Measurements from ENCODE around the gene HIBCH.

The HIBCH gene

GRCh38 chr2:190188289-190188688, 131.3 kb downstream of the HIBCH start:
- DNase-seq (ENCODE audit: low spot score): no peak

DNA sequence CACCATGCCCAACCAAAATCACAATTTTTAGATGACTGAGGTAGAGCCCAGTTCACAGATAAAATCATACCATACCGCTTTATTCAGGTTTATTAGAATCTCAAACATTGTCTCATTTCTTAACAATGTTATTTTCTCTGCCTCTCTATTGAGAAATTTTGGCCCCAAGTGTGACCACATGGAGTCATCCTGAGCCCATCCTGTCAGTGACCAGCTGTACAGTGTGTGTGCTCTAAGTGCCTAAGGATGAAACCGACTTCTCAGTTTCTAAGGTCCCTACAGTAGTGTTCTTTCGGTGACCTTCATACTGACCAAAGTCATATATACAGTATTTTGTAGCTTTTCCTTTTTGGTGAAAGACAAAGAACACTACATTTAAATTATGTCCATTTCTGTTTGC, 133.4 kb downstream of the HIBCH start:
- DNase-seq (ENCODE audit: low spot score): no peak

GRCh38 chr2:190185380-190185779, 134.2 kb downstream of the HIBCH start:
- DNase-seq (ENCODE audit: low spot score): no peak

DNA sequence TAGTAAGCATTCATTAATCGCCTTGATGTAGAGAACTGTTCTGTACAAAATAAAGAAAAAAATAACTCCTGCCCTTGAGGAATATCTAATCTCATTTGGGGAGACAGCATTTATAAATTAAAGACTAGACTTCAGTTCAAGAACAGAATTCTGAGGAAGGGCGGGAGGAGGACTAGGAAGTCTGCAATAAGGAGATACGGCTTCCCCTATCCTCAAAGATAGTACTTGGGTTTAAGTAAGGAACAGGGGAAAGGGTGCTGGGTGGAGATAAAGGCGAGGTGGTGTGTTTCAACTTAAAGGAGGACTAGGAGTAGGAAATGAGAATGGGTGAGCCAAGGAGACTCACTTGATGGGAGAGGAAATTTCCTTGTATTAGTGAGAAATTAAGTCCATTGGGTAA, 135.2 kb downstream of the HIBCH start:
- DNase-seq (ENCODE audit: low spot score): no peak

GRCh38 chr2:190183539-190183938, 136.1 kb downstream of the HIBCH start:
- no peak for DNase-seq (ENCODE audit: low spot score)

- DNase-seq (ENCODE audit: low spot score): no peak
Observed at GRCh38 chr2:190182071-190182524, 137.5 kb downstream of the HIBCH start.

GRCh38 chr2:190181123-190181669, 138.4 kb downstream of the HIBCH start:
- no peak for DNase-seq (ENCODE audit: low spot score)

DNA sequence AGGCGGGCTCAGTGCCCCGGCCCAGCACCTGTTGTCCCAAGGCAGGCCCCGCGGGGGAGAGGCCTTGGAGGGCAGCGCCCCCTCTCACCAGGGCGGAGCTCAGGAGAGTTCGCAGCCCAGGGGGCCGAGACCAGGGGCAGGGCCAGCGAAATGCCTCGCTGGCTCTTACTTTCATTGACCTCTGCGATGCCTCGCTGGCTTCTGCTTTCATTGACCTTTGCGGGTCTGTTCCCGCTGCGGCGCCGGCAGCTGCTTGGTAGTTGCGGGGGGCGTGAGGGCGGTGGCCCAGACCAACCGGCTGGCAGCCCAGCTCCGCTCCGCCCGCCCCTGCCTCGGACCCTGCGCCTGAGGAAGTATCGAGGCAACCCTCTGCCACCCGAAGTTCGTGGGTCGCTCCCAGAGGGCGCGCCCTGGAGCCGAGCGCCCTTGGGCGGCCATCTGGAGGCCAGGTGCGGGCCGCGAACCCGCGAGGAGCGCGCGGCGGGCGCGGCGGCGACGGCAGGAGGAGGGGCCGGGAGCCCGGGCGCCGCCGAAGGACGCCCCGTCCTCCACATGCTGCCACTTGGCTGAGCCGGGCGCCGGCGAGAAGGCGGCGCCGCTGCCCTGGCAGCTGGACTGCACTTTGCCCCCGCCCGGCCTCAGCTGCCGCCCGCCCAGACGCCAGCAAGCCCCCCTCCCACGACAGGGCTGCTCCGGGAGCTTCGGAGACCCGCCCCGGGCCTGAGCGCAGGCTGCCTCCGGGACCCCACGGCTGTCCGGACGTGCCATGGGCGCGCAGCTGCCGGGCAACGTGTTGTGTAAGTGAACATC, 139.1 kb downstream of the HIBCH start:
- peak; percentile 3 for DNase-seq (ENCODE audit: low spot score)

GRCh38 chr2:190179754-190180312, 139.8 kb downstream of the HIBCH start:
- no peak for DNase-seq (ENCODE audit: low spot score)

GRCh38 chr2:190178066-190178722, 141.4 kb downstream of the HIBCH start:
- no peak for DNase-seq (ENCODE audit: low spot score)

DNA sequence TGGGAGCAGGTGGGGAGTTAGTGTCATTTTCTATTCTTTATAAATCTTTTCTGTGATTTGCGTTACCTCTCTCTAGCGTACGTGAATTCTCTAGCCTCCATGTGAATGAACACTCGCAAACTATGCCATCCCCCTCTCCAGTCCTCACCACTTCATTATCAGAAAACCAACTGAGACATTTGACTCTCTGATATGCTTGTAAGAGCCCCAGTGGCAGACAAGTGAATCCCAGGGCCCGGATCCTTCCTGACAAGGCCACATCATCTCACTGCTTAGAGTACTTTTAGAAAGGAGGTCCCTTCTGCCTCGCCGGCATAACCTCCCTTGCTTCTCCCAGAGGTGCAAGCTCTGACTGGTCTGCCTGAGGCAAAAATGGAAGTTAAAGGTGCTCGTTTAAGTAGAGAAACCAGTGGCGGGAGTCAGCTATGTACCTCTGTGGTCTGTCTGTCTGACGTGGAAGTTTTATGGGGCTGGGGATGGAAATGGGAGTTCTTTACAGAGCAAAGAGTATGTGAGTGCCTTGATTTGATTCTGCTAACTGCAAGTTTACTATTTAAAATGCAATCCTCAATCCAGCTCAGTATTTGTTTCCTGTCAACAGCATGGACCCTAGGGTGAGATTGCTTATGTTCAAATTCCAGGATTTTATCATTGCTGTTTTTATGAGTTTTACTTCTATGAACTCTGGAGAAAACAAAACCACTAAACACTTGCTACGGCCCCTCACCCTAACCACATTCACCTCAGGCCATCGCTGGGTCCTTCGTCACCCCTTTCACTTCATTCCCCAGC, 142.2 kb downstream of the HIBCH start:
- no peak for DNase-seq (ENCODE audit: low spot score)

DNA sequence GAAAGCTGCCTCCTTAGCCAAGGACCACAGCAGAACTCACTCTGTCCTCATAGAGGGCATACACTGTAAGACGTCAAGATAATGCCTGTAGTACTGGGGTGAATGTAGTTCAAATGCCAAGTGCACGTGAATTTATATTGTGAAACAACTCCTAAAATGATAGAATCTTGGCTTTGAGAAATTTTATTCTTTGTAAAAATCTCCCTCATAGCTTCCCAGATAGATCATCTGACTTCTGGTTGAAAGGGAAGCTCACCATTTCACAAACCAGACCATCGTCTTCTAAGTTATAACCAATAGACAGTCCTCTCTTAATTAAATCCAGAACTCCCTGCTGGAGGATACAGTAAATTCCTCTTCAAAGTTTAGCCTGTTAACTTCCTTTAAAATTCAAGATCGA, 146.2 kb downstream of the HIBCH start:
- no peak for DNase-seq (ENCODE audit: low spot score)

DNA sequence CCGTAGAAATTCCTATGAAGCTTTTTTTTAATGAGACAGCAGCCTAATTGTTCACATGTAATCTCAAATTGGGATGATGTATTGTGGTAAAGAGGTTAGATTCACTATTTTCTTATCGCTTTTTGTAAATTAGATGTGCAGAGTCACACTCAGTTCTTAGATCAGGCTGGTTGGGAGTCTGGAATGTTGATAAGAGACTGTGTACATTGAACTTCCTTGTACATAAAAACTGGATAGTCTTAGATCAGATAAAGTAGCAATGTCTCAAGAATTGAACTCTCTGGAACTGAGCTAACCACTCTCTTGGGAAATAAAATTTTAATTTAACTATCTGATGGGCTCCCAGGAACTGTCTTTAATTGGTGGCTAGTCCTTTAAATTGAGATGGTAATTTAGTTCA, 149.0 kb downstream of the HIBCH start:
- DNase-seq (ENCODE audit: low spot score): no peak

- DNase-seq (ENCODE audit: low spot score): no peak
Observed at GRCh38 chr2:190169221-190170072, 150.2 kb downstream of the HIBCH start.

DNA sequence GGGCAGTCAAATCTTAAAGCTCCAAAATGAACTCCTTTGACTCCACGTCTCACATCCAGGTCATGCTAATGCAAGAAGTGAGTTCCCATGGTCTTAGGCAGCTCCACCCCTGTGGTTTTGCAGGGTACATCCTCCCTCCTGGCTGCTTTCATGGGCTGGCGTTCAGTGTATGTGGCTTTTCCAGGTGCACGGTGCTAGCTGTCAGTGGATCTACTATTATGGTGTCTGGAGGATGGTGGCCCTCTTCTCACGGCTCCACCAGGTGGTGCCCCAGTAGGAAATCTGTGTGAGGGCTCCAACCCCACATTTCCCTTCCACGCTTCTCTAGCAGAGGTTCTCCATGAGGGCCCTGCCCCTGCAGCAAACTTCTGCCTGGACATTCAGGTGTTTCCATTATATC, 151.9 kb downstream of the HIBCH start:
- no peak for DNase-seq (ENCODE audit: low spot score)

GRCh38 chr2:190165491-190165890, 154.1 kb downstream of the HIBCH start:
- no peak for DNase-seq (ENCODE audit: low spot score)

DNA sequence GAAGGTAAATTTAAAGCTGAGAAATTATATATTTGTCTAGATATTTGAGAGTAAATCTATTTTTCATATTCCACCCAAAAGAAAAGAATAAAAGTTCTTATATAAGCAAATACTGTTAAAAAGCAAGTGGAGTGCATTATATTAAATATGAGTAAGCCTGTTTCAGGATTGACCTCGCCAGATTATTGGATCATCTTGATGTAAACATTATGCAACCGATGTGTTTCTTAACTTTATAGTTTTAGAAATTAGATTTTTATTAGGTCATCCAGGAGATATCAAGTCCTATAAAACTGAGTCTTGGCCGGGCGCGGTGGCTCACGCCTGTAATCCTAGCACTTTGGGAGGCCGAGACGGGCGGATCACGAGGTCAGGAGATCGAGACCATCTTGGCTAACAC, 156.8 kb downstream of the HIBCH start:
- DNase-seq (ENCODE audit: low spot score): no peak

- DNase-seq (ENCODE audit: low spot score): no peak
Observed at GRCh38 chr2:190159453-190159852, 160.2 kb downstream of the HIBCH start.

GRCh38 chr2:190158798-190159434, 160.7 kb downstream of the HIBCH start:
- no peak for DNase-seq (ENCODE audit: low spot score)

Measured in CD4-positive, alpha-beta T cell treated with Interleukin-15 for 4 hours (primary cell).